GM12878 (cell line): ENCODE results near the gene DACH1.

Experiments used
- IKZF1 ChIP-seq: fragments of 450-650 bp; conservative IDR thresholded peaks from 2 replicates; pipeline ENCODE4 v1.6.1; 2017; ENCODE audit warnings: antibody characterized with exemption, mild to moderate bottlenecking
- POU2F2 ChIP-seq: IDR thresholded peaks from 3 replicates; pipeline ENCODE4 v1.6.1; 2011; ENCODE audit warnings: low read depth, mild to moderate bottlenecking, low read length, borderline replicate concordance

GRCh38 chr13:71806886-71807285 is 60.1 kb downstream of the DACH1 start:
- TF ChIP-seq POU2F2 (no peak), IKZF1 (no peak)
